Epithelial cell of esophagus (primary cell): Measurements from ENCODE around the gene MMAA.
"Not testable (repeated sequence)": the region's sequence is repeated elsewhere in the genome, so short reads cannot be mapped to it uniquely, and the experiment has no call there.

Source experiments
- DNase-seq: peaks from one replicate; pipeline ENCODE4 v3.0.0; 2010; ENCODE audit warnings: low read depth
- H3K4me3 ChIP-seq: 2 replicates; pipeline ENCODE4 v1.5.1; 2011; ENCODE audit warnings: mild to moderate bottlenecking, low read length, control low read depth
- TF ChIP-seq, protein P1 (sequence below): IDR thresholded peaks from 2 replicates; pipeline ENCODE4 v1.5.1; 2011; ENCODE audit warnings: low read depth, mild to moderate bottlenecking, low read length, control low read depth, inconsistent platforms; ENCODE audit not compliant: insufficient read depth; ENCODE audit errors: missing control alignments

MMAA gene

DNA sequence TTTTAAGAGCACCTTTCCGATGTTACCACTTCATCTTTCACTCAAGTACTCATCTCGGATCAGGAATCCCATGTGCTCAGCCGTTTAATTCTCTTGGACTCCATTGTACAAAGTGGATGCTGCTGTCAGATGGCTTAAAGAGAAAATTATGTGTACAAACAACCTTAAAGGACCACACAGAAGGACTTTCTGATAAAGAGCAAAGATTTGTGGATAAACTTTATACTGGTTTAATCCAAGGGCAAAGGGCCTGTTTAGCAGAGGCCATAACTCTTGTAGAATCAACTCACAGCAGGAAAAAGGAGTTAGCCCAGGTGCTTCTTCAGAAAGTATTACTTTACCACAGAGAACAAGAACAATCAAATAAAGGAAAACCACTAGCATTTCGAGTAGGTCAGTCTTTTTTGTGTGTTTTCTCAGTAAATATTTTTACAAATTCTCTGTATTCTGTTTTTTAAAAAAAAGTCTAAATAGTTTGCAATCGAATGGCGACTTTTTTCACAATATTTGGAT is 20.1 kb downstream of the MMAA start:
- H3K4me3 ChIP-seq = no peak overlapping the region
- no peak for DNase-seq
- TF ChIP-seq, protein P1, sequence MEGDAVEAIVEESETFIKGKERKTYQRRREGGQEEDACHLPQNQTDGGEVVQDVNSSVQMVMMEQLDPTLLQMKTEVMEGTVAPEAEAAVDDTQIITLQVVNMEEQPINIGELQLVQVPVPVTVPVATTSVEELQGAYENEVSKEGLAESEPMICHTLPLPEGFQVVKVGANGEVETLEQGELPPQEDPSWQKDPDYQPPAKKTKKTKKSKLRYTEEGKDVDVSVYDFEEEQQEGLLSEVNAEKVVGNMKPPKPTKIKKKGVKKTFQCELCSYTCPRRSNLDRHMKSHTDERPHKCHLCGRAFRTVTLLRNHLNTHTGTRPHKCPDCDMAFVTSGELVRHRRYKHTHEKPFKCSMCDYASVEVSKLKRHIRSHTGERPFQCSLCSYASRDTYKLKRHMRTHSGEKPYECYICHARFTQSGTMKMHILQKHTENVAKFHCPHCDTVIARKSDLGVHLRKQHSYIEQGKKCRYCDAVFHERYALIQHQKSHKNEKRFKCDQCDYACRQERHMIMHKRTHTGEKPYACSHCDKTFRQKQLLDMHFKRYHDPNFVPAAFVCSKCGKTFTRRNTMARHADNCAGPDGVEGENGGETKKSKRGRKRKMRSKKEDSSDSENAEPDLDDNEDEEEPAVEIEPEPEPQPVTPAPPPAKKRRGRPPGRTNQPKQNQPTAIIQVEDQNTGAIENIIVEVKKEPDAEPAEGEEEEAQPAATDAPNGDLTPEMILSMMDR = no peak

DNA sequence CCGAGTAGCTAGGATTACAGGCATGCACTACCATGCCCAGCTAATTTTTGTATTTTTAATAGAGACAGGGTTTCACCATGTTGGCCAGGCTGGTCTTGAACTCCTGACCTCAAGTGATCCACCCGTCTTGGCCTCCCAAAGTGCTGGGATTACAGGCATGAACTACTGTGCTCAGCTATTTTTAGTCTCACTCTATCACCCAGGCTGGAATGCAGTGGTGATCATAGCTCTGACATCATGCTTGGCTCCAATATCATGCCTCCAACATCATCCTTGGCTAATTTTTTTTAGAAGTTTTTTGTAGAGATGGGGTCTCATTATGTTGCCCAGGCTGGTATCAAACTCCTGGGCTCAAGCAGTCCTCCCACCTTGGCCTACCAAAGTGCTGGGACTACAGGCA is 21.1 kb downstream of the MMAA start:
- not testable (repeated sequence) for DNase-seq

DNA sequence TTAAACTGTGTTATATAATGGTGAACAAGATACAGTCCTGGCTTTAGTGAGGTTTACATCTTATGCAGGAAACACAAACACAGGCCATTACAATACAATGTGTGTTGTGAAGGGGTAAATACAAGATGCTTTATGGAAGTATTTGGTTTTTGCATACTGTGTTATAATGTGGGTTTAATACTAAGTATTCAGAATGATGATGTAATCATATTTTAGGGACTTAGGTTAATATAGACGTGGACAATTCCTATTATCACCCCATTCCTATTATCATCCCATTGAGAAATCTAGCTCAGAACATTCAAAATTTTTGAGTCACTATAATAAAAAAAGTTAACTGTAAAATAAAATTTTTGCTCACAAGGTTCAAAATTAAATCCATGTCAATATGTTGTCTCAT is 24.1 kb downstream of the MMAA start:
- TF ChIP-seq, protein P1 = no peak
- DNase-seq = no peak

More for the DNA sequence above, 21.1 kb downstream of the MMAA start:
- H3K4me3 ChIP-seq = not testable (repeated sequence)

DNA sequence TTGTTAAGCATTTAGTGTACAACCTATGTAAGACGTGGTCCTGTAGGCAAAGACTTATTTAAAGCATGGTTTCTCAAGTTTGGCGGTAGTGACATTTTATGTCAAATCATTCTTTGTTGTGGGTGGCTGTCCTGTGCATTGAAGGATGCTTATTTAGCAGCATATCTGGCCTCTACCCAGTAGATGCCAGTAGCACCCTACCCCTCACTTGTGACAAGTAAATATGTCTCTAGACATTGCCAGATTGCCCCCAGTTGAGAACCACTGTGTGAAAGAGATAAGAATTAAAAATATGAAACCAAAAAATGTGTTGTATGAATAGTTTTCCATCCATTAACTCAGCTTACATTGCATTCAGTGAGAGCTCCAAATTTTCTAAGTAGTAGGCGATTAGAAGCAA is 25.5 kb downstream of the MMAA start:
- no peak for DNase-seq
- no peak overlapping the region for H3K4me3 ChIP-seq
- TF ChIP-seq, protein P1 = no peak

More for the DNA sequence above, 24.1 kb downstream of the MMAA start:
- no peak overlapping the region for H3K4me3 ChIP-seq

DNA sequence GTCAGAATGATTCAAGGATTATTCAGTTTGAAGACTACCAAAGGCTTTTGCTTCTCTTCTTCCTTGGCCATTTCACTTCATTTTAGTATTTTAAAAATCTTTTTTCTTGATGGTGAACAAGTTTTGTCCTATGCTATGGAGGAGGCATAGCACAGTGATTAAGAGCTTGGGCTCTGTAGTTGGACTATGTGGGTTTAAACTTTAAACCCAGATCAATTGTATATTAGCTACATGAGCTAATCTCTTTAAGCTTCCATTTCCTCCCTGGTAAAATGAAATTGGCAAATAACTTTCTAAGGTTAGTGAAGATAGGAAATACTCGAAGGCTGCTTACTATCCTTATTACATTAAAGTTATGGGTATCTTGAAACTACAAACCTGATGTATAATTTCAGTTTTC is 37.0 kb downstream of the MMAA start:
- H3K4me3 ChIP-seq = no peak overlapping the region
- DNase-seq = no peak
- TF ChIP-seq, protein P1 = no peak

DNA sequence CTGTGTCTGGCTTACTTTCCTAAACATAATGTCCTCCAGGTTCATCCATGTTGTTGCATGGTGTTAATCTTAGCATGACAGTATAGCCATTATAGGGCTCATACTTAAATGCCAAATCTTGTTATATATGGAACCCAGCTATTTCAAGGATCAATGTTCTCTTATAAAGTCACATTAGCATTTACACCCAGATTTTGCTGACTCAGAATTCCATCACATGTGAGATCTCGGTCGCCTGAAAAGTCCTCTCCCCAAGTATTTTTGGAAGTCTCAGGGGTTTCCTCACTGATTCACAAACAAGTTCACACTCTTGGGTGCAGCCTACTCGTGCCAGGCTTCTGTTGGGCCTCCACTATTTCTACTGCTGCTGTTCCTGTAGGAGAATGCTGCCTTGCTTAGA is 40.9 kb downstream of the MMAA start:
- TF ChIP-seq, protein P1 = no peak
- DNase-seq = no peak
- H3K4me3 ChIP-seq = no peak overlapping the region

DNA sequence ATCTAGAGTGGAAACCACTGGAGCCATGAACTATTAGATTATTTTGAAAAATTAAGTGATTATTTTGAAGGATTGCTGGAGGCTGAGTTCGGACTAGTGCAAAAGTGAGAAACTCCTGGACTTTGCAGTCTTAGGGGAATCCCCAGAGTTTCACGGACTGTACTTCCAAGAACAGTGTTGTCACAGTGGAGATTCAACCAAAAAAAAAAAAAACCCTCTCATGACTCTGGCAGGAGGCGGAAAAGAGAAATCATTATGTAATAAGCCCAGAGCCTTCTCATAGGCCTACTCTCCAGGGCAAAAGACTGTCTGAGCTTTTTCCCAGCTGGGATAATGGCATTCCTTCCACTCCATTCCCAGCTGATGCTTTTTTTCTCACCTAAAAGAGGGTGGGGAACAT is 44.0 kb downstream of the MMAA start:
- no peak for DNase-seq
- no peak overlapping the region for H3K4me3 ChIP-seq
- TF ChIP-seq, protein P1 = no peak
